ENCODE data around the gene UGT1A8.
"Not testable (repeated sequence)": the region's sequence is repeated elsewhere in the genome, so short reads cannot be mapped to it uniquely, and the experiment has no call there.

UGT1A8 gene

DNA sequence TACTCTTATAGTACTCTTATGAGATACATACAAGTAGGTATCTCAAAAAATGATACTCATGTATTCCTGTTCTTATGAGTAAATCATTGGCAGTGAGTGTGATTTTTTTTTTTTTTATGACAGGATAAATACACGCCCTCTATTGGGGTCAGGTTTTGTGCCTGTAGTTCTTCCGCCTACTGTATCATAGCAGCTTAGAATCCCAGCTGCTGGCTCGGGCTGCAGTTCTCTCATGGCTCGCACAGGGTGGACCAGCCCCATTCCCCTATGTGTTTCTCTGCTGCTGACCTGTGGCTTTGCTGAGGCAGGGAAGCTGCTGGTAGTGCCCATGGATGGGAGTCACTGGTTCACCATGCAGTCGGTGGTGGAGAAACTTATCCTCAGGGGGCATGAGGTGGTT is at the start of gene UGT1A8:
Gene UGT1A8 (plus strand): TSS at position 158 of the 400 bp plus-strand sequence. CDS start 75 bp downstream, at position 233.
- not testable (repeated sequence) for H3K27me3 ChIP-seq (ENCODE audit: insufficient read depth, low read length, poor library complexity, severe bottlenecking); H3F3A ChIP-seq (ENCODE audit: low read depth)

GRCh38 chr2:233571001-233571400 is 46.4 kb upstream of the UGT1A8 start:
- no peak for TF ChIP-seq EZH2phosphoT487 (IDR thresholded peaks at IDR 0.05; ENCODE audit: borderline replicate concordance)
- peaks cover 4% of the 10 kb centered on the region for H3K79me2 ChIP-seq (ENCODE audit: insufficient read depth, low read length)
- no peak overlapping the region for H3K9ac ChIP-seq (ENCODE audit: low read depth, low read length, poor library complexity, severe bottlenecking)
- no peaks in the 10 kb centered on the region for H4K20me1 ChIP-seq (ENCODE audit: insufficient read depth, low read length, poor library complexity, severe bottlenecking)
- H3K4me1 ChIP-seq (ENCODE audit: insufficient read depth, low read length, poor library complexity, severe bottlenecking), result no peaks in the 10 kb centered on the region
- H3K9me3 ChIP-seq (ENCODE audit: insufficient read depth, low read depth, low read length), result no peaks in the 10 kb centered on the region
- H3F3A ChIP-seq (ENCODE audit: low read depth), result no peaks in the 10 kb centered on the region
- no peak overlapping the region for H3K4me2 ChIP-seq (ENCODE audit: low read depth, low read length, poor library complexity, severe bottlenecking)
- no peak overlapping the region for H2AFZ ChIP-seq (ENCODE audit: low read length)
- H3K27me3 ChIP-seq (ENCODE audit: insufficient read depth, low read length, poor library complexity, severe bottlenecking), result no peaks in the 10 kb centered on the region
- no peaks in the 10 kb centered on the region for H3K36me3 ChIP-seq (ENCODE audit: insufficient read depth, low read length)
- H3K9me2 ChIP-seq (replicated peaks; ENCODE audit: low read depth, low read length), result no peaks in the 10 kb centered on the region
- H3K4me3 ChIP-seq (ENCODE audit: low read length, poor library complexity, severe bottlenecking), result no peak overlapping the region

More for the DNA sequence above, at the start of gene UGT1A8:
- not testable (repeated sequence) for H3K9ac ChIP-seq (ENCODE audit: low read depth, low read length, poor library complexity, severe bottlenecking); H3K4me3 ChIP-seq (ENCODE audit: low read length, poor library complexity, severe bottlenecking); H3K4me2 ChIP-seq (ENCODE audit: low read depth, low read length, poor library complexity, severe bottlenecking); H4K20me1 ChIP-seq (ENCODE audit: insufficient read depth, low read length, poor library complexity, severe bottlenecking); H2AFZ ChIP-seq (ENCODE audit: low read length); H3K36me3 ChIP-seq (ENCODE audit: insufficient read depth, low read length); H3K4me1 ChIP-seq (ENCODE audit: insufficient read depth, low read length, poor library complexity, severe bottlenecking); H3K9me2 ChIP-seq (replicated peaks; ENCODE audit: low read depth, low read length); H3K79me2 ChIP-seq (ENCODE audit: insufficient read depth, low read length); H3K9me3 ChIP-seq (ENCODE audit: insufficient read depth, low read depth, low read length)

GRCh38 chr2:233571462-233571861 is 46.0 kb upstream of the UGT1A8 start:
- TF ChIP-seq EZH2phosphoT487 (IDR thresholded peaks at IDR 0.05; ENCODE audit: borderline replicate concordance), result no peak
- TF ChIP-seq, protein P1, sequence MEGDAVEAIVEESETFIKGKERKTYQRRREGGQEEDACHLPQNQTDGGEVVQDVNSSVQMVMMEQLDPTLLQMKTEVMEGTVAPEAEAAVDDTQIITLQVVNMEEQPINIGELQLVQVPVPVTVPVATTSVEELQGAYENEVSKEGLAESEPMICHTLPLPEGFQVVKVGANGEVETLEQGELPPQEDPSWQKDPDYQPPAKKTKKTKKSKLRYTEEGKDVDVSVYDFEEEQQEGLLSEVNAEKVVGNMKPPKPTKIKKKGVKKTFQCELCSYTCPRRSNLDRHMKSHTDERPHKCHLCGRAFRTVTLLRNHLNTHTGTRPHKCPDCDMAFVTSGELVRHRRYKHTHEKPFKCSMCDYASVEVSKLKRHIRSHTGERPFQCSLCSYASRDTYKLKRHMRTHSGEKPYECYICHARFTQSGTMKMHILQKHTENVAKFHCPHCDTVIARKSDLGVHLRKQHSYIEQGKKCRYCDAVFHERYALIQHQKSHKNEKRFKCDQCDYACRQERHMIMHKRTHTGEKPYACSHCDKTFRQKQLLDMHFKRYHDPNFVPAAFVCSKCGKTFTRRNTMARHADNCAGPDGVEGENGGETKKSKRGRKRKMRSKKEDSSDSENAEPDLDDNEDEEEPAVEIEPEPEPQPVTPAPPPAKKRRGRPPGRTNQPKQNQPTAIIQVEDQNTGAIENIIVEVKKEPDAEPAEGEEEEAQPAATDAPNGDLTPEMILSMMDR (conservative IDR thresholded peaks at IDR 0.05; ENCODE audit: low read length), result no peak
- Histone ChIP-seq H3K4me3 (ENCODE audit: low read length, poor library complexity, severe bottlenecking) (no peak overlapping the region), H4K20me1 (ENCODE audit: insufficient read depth, low read length, poor library complexity, severe bottlenecking) (no peaks in the 10 kb centered on the region), H3K9ac (ENCODE audit: low read depth, low read length, poor library complexity, severe bottlenecking) (no peak overlapping the region), H3K9me3 (ENCODE audit: insufficient read depth, low read depth, low read length) (no peaks in the 10 kb centered on the region), H3K79me2 (ENCODE audit: insufficient read depth, low read length) (no peaks in the 10 kb centered on the region), H3F3A (ENCODE audit: low read depth) (no peaks in the 10 kb centered on the region), H3K4me1 (ENCODE audit: insufficient read depth, low read length, poor library complexity, severe bottlenecking) (no peaks in the 10 kb centered on the region), H3K4me2 (ENCODE audit: low read depth, low read length, poor library complexity, severe bottlenecking) (no peak overlapping the region), H2AFZ (ENCODE audit: low read length) (no peak overlapping the region), H3K27me3 (ENCODE audit: insufficient read depth, low read length, poor library complexity, severe bottlenecking) (no peaks in the 10 kb centered on the region), H3K9me2 (replicated peaks; ENCODE audit: low read depth, low read length) (no peaks in the 10 kb centered on the region), H3K36me3 (ENCODE audit: insufficient read depth, low read length) (no peaks in the 10 kb centered on the region)

DNA sequence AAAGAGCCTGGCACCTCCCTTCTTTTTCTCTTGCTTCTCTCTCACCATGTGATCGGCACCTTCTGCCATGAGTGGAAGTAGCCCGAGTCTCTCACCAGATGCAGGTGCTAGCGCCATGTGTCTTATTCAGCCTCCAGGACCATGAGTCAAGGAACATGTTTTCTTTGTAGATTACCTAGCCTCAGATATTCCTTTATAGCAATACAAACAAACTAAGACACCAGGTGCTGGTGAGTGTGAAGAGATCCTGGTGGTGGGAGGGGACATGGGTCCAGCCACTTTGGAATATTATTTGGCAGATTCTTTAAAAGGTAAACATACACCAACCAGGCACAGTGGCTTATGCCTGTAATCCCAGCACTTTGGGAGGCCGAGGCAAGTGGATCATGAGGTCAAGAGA is 45.0 kb upstream of the UGT1A8 start:
- no peaks in the 10 kb centered on the region for H3F3A ChIP-seq (ENCODE audit: low read depth)
- no peak overlapping the region for H2AFZ ChIP-seq (ENCODE audit: low read length)
- H3K36me3 ChIP-seq (ENCODE audit: insufficient read depth, low read length), result no peaks in the 10 kb centered on the region
- no peaks in the 10 kb centered on the region for H3K79me2 ChIP-seq (ENCODE audit: insufficient read depth, low read length)
- no peaks in the 10 kb centered on the region for H4K20me1 ChIP-seq (ENCODE audit: insufficient read depth, low read length, poor library complexity, severe bottlenecking)
- H3K4me2 ChIP-seq (ENCODE audit: low read depth, low read length, poor library complexity, severe bottlenecking), result no peak overlapping the region
- H3K4me3 ChIP-seq (ENCODE audit: low read length, poor library complexity, severe bottlenecking), result no peak overlapping the region
- no peaks in the 10 kb centered on the region for H3K4me1 ChIP-seq (ENCODE audit: insufficient read depth, low read length, poor library complexity, severe bottlenecking)
- no peaks in the 10 kb centered on the region for H3K27me3 ChIP-seq (ENCODE audit: insufficient read depth, low read length, poor library complexity, severe bottlenecking)
- TF ChIP-seq EZH2phosphoT487 (IDR thresholded peaks at IDR 0.05; ENCODE audit: borderline replicate concordance), result no peak
- TF ChIP-seq, protein P1 (conservative IDR thresholded peaks at IDR 0.05; ENCODE audit: low read length), result no peak
- H3K9ac ChIP-seq (ENCODE audit: low read depth, low read length, poor library complexity, severe bottlenecking), result no peak overlapping the region
- H3K9me2 ChIP-seq (replicated peaks; ENCODE audit: low read depth, low read length), result no peaks in the 10 kb centered on the region
- no peaks in the 10 kb centered on the region for H3K9me3 ChIP-seq (ENCODE audit: insufficient read depth, low read depth, low read length)

- not testable (repeated sequence) for H3K9me3 ChIP-seq (ENCODE audit: insufficient read depth, low read depth, low read length); H3K4me2 ChIP-seq (ENCODE audit: low read depth, low read length, poor library complexity, severe bottlenecking); H3K27me3 ChIP-seq (ENCODE audit: insufficient read depth, low read length, poor library complexity, severe bottlenecking); H3K9me2 ChIP-seq (replicated peaks; ENCODE audit: low read depth, low read length); H3K4me3 ChIP-seq (ENCODE audit: low read length, poor library complexity, severe bottlenecking); H3K79me2 ChIP-seq (ENCODE audit: insufficient read depth, low read length); H3K4me1 ChIP-seq (ENCODE audit: insufficient read depth, low read length, poor library complexity, severe bottlenecking); H2AFZ ChIP-seq (ENCODE audit: low read length); H4K20me1 ChIP-seq (ENCODE audit: insufficient read depth, low read length, poor library complexity, severe bottlenecking); H3F3A ChIP-seq (ENCODE audit: low read depth); H3K9ac ChIP-seq (ENCODE audit: low read depth, low read length, poor library complexity, severe bottlenecking); H3K36me3 ChIP-seq (ENCODE audit: insufficient read depth, low read length)
These were observed 40.1 kb upstream of the UGT1A8 start for GRCh38 chr2:233577341-233577740.

- not testable (repeated sequence) for H3K4me1 ChIP-seq (ENCODE audit: insufficient read depth, low read length, poor library complexity, severe bottlenecking); H3K79me2 ChIP-seq (ENCODE audit: insufficient read depth, low read length); H3K4me2 ChIP-seq (ENCODE audit: low read depth, low read length, poor library complexity, severe bottlenecking); H3K9ac ChIP-seq (ENCODE audit: low read depth, low read length, poor library complexity, severe bottlenecking); H3K36me3 ChIP-seq (ENCODE audit: insufficient read depth, low read length); H4K20me1 ChIP-seq (ENCODE audit: insufficient read depth, low read length, poor library complexity, severe bottlenecking); H3F3A ChIP-seq (ENCODE audit: low read depth); H3K4me3 ChIP-seq (ENCODE audit: low read length, poor library complexity, severe bottlenecking); H3K27me3 ChIP-seq (ENCODE audit: insufficient read depth, low read length, poor library complexity, severe bottlenecking); H3K9me2 ChIP-seq (replicated peaks; ENCODE audit: low read depth, low read length); H2AFZ ChIP-seq (ENCODE audit: low read length); H3K9me3 ChIP-seq (ENCODE audit: insufficient read depth, low read depth, low read length)
These were observed 34.0 kb upstream of the UGT1A8 start for GRCh38 chr2:233583217-233583965.
